SK-N-MC (cell line): ENCODE data around the gene FAM50A.

ENCODE experiments used
- EZH2 ChIP-seq: fragments of 200-600 bp; sonication (generic); IDR thresholded peaks from one replicate; pipeline ENCODE4 v1.6.1; 2017; ENCODE audit warnings: antibody characterized with exemption
- POLR2AphosphoS5 ChIP-seq: IDR thresholded peaks from 2 replicates; pipeline ENCODE4 v1.6.1; 2012; ENCODE audit warnings: mild to moderate bottlenecking, low read depth, low read length, borderline replicate concordance

GRCh38 chrX:154484255-154485149, 40.6 kb downstream of the FAM50A start:
- TF ChIP-seq EZH2 (no peak), POLR2AphosphoS5 (no peak)
